ENCODE results near the gene SMIM35. TPM values are rescaled to one million over a fixed set of nuclear protein-coding genes. Genes with fewer than 3 reads are reported as not detected.

SMIM35 gene
- total and polyA plus RNA-seq, 11 donors, result 0.21 TPM; not detected in 10

DNA sequence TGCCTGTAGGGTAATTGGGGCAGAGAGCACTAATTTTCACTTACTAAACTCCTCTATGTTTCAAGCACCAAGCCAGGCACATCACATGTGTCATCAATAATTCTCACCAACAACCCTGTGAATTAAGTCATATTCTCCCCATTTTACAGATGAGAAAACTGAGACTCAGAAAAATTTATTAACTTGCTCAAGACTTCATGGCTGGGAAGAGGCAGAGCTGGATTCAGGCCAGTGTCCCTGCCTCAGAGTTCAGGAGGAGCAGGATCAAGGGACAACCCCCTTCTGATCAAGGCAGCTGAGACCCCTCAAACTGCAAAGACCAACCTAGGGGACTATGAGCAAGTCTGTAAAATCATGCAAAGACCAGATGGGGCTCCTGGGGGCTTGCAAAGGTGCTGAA is 2.1 kb downstream of the SMIM35 start:
- intact Hi-C loops (cut with DNase I), result no loop called here
- Histone ChIP-seq H3K27me3 (no peaks in the 10 kb centered on the region), H3K36me3 (no peaks in the 10 kb centered on the region), H3K4me3 (no peak overlapping the region), H3K9me3 (peaks cover 0 to 12% (median 0%) of the 10 kb centered on the region in 12 donors), H3K27ac (peak overlapping the region in 10 of 12 donors; percentile 61 to 85 (median 70)), H3K4me1 (peaks cover 0 to 43% (median 18%) of the 10 kb centered on the region in 12 donors)
- no peak for TF ChIP-seq POLR2A (IDR thresholded peaks at IDR 0.05)
- ATAC-seq, result no peak
- DNase-seq, result no peak

DNA sequence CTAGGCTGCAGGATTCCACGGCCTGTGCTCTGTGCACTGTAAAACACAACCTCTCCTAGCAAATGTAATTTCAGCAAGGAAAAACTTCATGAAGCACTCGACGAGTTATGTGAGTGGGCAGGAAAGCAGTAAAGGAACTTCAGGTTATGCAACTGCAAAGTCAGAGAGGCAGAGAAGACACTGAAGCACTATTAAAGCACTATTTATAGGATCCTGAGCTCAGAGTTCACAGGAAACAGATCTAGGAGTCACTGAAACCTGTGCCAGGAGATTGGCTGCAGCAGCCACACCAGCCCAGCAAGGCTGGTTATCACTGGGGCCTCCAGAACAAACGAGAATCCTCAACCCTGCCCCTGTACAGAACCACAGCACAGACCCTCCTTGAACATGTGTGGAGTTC is 2.5 kb downstream of the SMIM35 start:
- peak; percentile 79 to 90 (median 85) for ATAC-seq
- peaks cover 0 to 12% (median 0%) of the 10 kb centered on the region in 12 donors for H3K9me3 ChIP-seq
- peak in 4 of 5 donors; percentile 32 to 58 (median 44) for DNase-seq
- TF ChIP-seq POLR2A (IDR thresholded peaks at IDR 0.05), result no peak
- TF ChIP-seq, protein P1, sequence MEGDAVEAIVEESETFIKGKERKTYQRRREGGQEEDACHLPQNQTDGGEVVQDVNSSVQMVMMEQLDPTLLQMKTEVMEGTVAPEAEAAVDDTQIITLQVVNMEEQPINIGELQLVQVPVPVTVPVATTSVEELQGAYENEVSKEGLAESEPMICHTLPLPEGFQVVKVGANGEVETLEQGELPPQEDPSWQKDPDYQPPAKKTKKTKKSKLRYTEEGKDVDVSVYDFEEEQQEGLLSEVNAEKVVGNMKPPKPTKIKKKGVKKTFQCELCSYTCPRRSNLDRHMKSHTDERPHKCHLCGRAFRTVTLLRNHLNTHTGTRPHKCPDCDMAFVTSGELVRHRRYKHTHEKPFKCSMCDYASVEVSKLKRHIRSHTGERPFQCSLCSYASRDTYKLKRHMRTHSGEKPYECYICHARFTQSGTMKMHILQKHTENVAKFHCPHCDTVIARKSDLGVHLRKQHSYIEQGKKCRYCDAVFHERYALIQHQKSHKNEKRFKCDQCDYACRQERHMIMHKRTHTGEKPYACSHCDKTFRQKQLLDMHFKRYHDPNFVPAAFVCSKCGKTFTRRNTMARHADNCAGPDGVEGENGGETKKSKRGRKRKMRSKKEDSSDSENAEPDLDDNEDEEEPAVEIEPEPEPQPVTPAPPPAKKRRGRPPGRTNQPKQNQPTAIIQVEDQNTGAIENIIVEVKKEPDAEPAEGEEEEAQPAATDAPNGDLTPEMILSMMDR (IDR thresholded peaks at IDR 0.05), result no peak
- intact Hi-C loops (cut with DNase I), result no loop called here
- peak overlapping the region in 11 of 12 donors; percentile 19 to 85 (median 70) for H3K27ac ChIP-seq
- 4 to 15% (median 11%) methylated on average over 4 of the region's 4 CpGs for WGBS, 4 donors
- no peaks in the 10 kb centered on the region for H3K36me3 ChIP-seq
- no peaks in the 10 kb centered on the region for H3K27me3 ChIP-seq
- H3K4me1 ChIP-seq, result peaks cover 0 to 43% (median 18%) of the 10 kb centered on the region in 12 donors
- H3K4me3 ChIP-seq, result no peak overlapping the region

DNA sequence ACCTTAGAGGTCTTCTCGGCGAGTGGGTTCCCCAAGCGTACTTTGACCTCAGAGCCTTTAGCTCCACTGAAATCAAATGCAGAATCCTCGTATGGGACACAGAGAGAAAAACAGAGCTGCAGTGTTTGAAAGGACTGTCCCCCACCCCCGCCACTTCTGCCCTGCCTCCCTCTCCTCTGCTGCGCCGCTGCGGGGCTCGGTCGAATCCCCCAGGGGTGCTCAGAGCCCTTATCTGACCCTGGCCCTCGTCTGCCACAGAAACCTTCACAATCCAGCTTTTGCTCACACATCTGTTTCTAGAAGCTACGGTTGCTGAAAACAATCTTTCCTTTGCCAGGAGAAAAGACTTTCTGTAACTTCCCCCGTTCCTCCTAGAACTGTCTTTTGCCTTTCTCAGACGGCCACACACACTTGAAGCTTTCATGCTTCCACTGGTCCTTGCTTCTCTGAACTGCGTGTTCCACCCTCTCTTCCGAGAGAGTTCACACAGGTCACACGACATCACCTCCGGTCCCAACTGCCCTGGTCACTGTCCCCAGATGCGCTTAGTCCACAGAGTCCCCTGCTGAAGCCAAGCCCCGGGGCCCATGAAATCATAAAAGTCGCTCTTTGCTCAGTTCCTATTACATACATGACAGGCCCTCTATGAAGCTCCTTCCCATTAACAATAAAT is 3.7 kb downstream of the SMIM35 start:
- no peaks in the 10 kb centered on the region for H3K36me3 ChIP-seq
- peak overlapping the region in 8 of 12 donors; percentile 20 to 76 (median 62) for H3K27ac ChIP-seq
- 58 to 77% (median 63%) methylated on average over 21 of the region's 21 CpGs for WGBS, 4 donors

DNA sequence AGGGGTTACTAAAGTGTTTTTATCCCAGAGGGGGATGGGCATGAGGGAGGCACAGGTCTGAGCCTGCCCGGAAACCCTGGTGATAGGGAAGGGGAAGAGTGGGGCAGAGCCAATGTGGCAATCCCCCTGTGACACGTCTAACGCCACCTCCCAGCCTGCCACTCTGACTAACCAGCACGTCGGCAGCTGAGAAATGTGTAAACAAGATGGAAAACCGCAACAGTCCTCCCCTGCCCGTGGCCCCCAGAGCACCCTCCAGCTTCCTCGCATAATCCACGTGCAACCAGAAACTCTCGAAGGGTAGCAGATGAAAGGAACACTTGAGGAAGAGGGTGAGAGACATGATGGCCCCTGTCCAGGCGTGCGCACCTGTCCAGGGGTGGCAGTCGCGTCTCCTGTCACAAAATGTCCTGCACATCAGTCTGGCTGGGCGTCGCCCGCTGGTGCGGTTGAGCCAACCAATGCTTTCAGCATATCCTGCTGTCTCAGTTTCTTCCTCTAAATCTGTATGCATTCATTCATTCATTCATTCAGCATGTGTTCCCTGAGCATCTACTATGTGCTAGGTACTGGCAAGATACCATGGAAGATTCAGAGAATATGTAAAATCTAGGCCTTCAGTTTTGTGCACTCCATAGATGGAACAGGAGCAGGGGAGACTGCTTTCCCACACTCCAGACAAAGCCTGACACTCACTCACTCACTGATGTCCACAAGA is 5.4 kb downstream of the SMIM35 start:
- intact Hi-C loops (cut with DNase I), result no loop called here
- Histone ChIP-seq H3K27me3 (no peaks in the 10 kb centered on the region), H3K27ac (no peak overlapping the region), H3K36me3 (no peaks in the 10 kb centered on the region), H3K4me1 (peaks cover 0 to 27% (median 18%) of the 10 kb centered on the region in 12 donors), H3K4me3 (no peak overlapping the region), H3K9me3 (no peaks in the 10 kb centered on the region)
- WGBS, 4 donors, result 86 to 90% (median 87%) methylated on average over 18 of the region's 18 CpGs
- no peak for DNase-seq
- no peak for TF ChIP-seq POLR2A (IDR thresholded peaks at IDR 0.05)
- TF ChIP-seq, protein P1 (IDR thresholded peaks at IDR 0.05), result no peak
- ATAC-seq, result no peak

More for the DNA sequence above, 3.7 kb downstream of the SMIM35 start:
- Histone ChIP-seq H3K4me3 (no peak overlapping the region), H3K9me3 (peaks cover 0 to 11% (median 0%) of the 10 kb centered on the region in 12 donors), H3K4me1 (peaks cover 0 to 40% (median 18%) of the 10 kb centered on the region in 12 donors), H3K27me3 (no peaks in the 10 kb centered on the region)
- DNase-seq, result no peak
- intact Hi-C loops (cut with DNase I), result no loop called here
- TF ChIP-seq, protein P1 (IDR thresholded peaks at IDR 0.05), result no peak
- TF ChIP-seq POLR2A (IDR thresholded peaks at IDR 0.05), result no peak
- ATAC-seq, result peak in 2 of 4 donors; percentile 24 to 28
